HepG2 (cell line): ENCODE measurements around the gene ASPHD1. TPM values are rescaled to one million over a fixed set of nuclear protein-coding genes. Genes with fewer than 3 reads are reported as not detected.

Experiments
- BRCA1 ChIP-seq: sonication (generic); formaldehyde crosslinking; IDR thresholded peaks from 2 replicates; pipeline ENCODE4 v1.4.0; 2020; ENCODE audit warnings: missing genetic modification reagents
- EED ChIP-seq: sonication (generic); formaldehyde crosslinking; IDR thresholded peaks from 2 replicates; pipeline ENCODE4 v1.5.0; 2020; ENCODE audit warnings: mild to moderate bottlenecking, missing genetic modification reagents
- HCFC1 ChIP-seq: fragments of 150-350 bp; IDR thresholded peaks from 2 replicates; pipeline ENCODE4 v1.6.1; 2014; ENCODE audit warnings: low read depth, low read length
- JDP2 ChIP-seq: sonication (generic); formaldehyde crosslinking; IDR thresholded peaks from 2 replicates; pipeline ENCODE4 v1.8.1; 2022; ENCODE audit warnings: missing genetic modification reagents, borderline replicate concordance
- MEF2D ChIP-seq: sonication (generic); formaldehyde crosslinking; IDR thresholded peaks from 2 replicates; pipeline ENCODE4 v1.5.1; 2020; ENCODE audit warnings: mild to moderate bottlenecking, missing genetic modification reagents
- MXD1 ChIP-seq: sonication (generic); formaldehyde crosslinking; IDR thresholded peaks from 2 replicates; pipeline ENCODE4 v1.4.0; 2020; ENCODE audit warnings: mild to moderate bottlenecking, missing genetic modification reagents
- ONECUT2 ChIP-seq: sonication (generic); formaldehyde crosslinking; IDR thresholded peaks from 2 replicates; pipeline ENCODE4 v1.4.0; 2020; ENCODE audit warnings: missing genetic modification reagents
- SETDB1 ChIP-seq: sonication (generic); formaldehyde crosslinking; IDR thresholded peaks from 2 replicates; pipeline ENCODE4 v1.5.1; 2020; ENCODE audit warnings: missing genetic modification reagents, mild to moderate bottlenecking, borderline replicate concordance
- TARDBP ChIP-seq: sonication (generic); formaldehyde crosslinking; IDR thresholded peaks from 2 replicates; pipeline ENCODE4 v1.8.0; 2022; ENCODE audit warnings: mild to moderate bottlenecking, missing genetic modification reagents
- ZBTB46 ChIP-seq: sonication (generic); formaldehyde crosslinking; IDR thresholded peaks from 2 replicates; pipeline ENCODE4 v1.4.0; 2020; ENCODE audit warnings: mild to moderate bottlenecking, missing genetic modification reagents, borderline replicate concordance
- ZMYM3 ChIP-seq: sonication (generic); formaldehyde crosslinking; IDR thresholded peaks from 2 replicates; pipeline ENCODE4 v1.5.1; 2020; ENCODE audit warnings: mild to moderate bottlenecking, missing genetic modification reagents
- ZNF362 ChIP-seq: sonication (generic); formaldehyde crosslinking; IDR thresholded peaks from 2 replicates; pipeline ENCODE4 v1.4.0; 2020; ENCODE audit warnings: missing genetic modification reagents, mild to moderate bottlenecking, borderline replicate concordance
- ZNF382 ChIP-seq: sonication (generic); formaldehyde crosslinking; IDR thresholded peaks from 2 replicates; pipeline ENCODE4 v1.5.0; 2020; ENCODE audit warnings: missing genetic modification reagents, mild to moderate bottlenecking, borderline replicate concordance
- polyA plus RNA-seq, 8 experiments: library from polyadenylated mRNA; depleted of rRNA in 3 of 8; stranded (reverse) in 7 of 8; unstranded in 1 of 8; fragments of >200 nt; fragmentation: Illumina TruSeq in 4 of 8; extraction: Trizol in 4 of 8; gene quantifications; 2 replicates each; pipeline versions ENCODE4 v1.2.1 to v1.2.3, GENCODE V29; 2011 to 2016; ENCODE audit warnings: low read depth in 4 of 8, missing spikeins in 1 of 8, mixed read lengths in 1 of 8; ENCODE audit not compliant: insufficient read depth in 1 of 8
- total RNA-seq, 5 experiments: library from RNA; depleted of rRNA; stranded (reverse); fragments of >200 nt; fragmentation: Illumina TruSeq; extraction: Trizol; gene quantifications; 2 replicates each; pipeline ENCODE4 v1.2.3, GENCODE V29; 2016; ENCODE audit warnings: low read depth in 1 of 5
- TF ChIP-seq, protein P1 (sequence below): sonication (generic); formaldehyde crosslinking; IDR thresholded peaks from 2 replicates; pipeline ENCODE4 v1.5.0; 2020; ENCODE audit warnings: mild to moderate bottlenecking, missing genetic modification reagents, moderate library complexity
- TF ChIP-seq, protein P2 (sequence below): sonication (generic); formaldehyde crosslinking; IDR thresholded peaks from 2 replicates; pipeline ENCODE4 v1.4.0; 2020; ENCODE audit warnings: missing genetic modification reagents
- TF ChIP-seq, protein P3 (sequence below): sonication (generic); formaldehyde crosslinking; IDR thresholded peaks from 2 replicates; pipeline ENCODE4 v1.5.0; 2020; ENCODE audit warnings: missing genetic modification reagents

ASPHD1 gene
- total and polyA plus RNA-seq, 2 of the 13 experiments (the other 11 are each of a cell fraction or from before 2014, with no cell fraction given), result 13.1 to 19.7 TPM

- TF ChIP-seq ZNF362 (CRISPR knock-in tag), result no peak; the same call in 1 of the 2 replicates
- TF ChIP-seq HCFC1, result peak; percentile 73
- TF ChIP-seq ONECUT2 (CRISPR knock-in tag), result no peak
- TF ChIP-seq, protein P1, sequence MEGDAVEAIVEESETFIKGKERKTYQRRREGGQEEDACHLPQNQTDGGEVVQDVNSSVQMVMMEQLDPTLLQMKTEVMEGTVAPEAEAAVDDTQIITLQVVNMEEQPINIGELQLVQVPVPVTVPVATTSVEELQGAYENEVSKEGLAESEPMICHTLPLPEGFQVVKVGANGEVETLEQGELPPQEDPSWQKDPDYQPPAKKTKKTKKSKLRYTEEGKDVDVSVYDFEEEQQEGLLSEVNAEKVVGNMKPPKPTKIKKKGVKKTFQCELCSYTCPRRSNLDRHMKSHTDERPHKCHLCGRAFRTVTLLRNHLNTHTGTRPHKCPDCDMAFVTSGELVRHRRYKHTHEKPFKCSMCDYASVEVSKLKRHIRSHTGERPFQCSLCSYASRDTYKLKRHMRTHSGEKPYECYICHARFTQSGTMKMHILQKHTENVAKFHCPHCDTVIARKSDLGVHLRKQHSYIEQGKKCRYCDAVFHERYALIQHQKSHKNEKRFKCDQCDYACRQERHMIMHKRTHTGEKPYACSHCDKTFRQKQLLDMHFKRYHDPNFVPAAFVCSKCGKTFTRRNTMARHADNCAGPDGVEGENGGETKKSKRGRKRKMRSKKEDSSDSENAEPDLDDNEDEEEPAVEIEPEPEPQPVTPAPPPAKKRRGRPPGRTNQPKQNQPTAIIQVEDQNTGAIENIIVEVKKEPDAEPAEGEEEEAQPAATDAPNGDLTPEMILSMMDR (CRISPR knock-in tag), result peak; percentile 95
- TF ChIP-seq, protein P2, sequence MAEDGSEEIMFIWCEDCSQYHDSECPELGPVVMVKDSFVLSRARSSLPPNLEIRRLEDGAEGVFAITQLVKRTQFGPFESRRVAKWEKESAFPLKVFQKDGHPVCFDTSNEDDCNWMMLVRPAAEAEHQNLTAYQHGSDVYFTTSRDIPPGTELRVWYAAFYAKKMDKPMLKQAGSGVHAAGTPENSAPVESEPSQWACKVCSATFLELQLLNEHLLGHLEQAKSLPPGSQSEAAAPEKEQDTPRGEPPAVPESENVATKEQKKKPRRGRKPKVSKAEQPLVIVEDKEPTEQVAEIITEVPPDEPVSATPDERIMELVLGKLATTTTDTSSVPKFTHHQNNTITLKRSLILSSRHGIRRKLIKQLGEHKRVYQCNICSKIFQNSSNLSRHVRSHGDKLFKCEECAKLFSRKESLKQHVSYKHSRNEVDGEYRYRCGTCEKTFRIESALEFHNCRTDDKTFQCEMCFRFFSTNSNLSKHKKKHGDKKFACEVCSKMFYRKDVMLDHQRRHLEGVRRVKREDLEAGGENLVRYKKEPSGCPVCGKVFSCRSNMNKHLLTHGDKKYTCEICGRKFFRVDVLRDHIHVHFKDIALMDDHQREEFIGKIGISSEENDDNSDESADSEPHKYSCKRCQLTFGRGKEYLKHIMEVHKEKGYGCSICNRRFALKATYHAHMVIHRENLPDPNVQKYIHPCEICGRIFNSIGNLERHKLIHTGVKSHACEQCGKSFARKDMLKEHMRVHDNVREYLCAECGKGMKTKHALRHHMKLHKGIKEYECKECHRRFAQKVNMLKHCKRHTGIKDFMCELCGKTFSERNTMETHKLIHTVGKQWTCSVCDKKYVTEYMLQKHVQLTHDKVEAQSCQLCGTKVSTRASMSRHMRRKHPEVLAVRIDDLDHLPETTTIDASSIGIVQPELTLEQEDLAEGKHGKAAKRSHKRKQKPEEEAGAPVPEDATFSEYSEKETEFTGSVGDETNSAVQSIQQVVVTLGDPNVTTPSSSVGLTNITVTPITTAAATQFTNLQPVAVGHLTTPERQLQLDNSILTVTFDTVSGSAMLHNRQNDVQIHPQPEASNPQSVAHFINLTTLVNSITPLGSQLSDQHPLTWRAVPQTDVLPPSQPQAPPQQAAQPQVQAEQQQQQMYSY (CRISPR knock-in tag), result no peak
- TF ChIP-seq, protein P3, sequence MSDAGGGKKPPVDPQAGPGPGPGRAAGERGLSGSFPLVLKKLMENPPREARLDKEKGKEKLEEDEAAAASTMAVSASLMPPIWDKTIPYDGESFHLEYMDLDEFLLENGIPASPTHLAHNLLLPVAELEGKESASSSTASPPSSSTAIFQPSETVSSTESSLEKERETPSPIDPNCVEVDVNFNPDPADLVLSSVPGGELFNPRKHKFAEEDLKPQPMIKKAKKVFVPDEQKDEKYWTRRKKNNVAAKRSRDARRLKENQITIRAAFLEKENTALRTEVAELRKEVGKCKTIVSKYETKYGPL (CRISPR knock-in tag), result no peak
- TF ChIP-seq EED (CRISPR knock-in tag), result 0 out of 2 replicates have a peak, but pooled peaks have one; percentile 2
- TF ChIP-seq ZMYM3 (CRISPR knock-in tag), result peak; percentile 71
- TF ChIP-seq MXD1, result no peak
- 0 out of 2 replicates have a peak, but pooled peaks have one; percentile 67 for TF ChIP-seq MEF2D (CRISPR knock-in tag)
- no peak for TF ChIP-seq ZNF382 (CRISPR knock-in tag)
- no peak for TF ChIP-seq ZBTB46
- TF ChIP-seq SETDB1 (CRISPR knock-in tag), result no peak
- TF ChIP-seq BRCA1 (CRISPR knock-in tag), result no peak
- TF ChIP-seq JDP2, result no peak
- TF ChIP-seq TARDBP (CRISPR knock-in tag), result peak; percentile 93
Measured at GRCh38 chr16:29862884-29863668, 37.2 kb upstream of the ASPHD1 start, which contains the start of gene CDIPT (continued).
